GM12878 (cell line): ENCODE results near the gene MYO18B.

Source experiments
- RCOR1 ChIP-seq: conservative IDR thresholded peaks from 2 replicates; pipeline ENCODE4 v1.6.1; 2012; ENCODE audit warnings: low read depth, low read length, improper control_type of control experiment
- SIN3A ChIP-seq: IDR thresholded peaks from 2 replicates; pipeline ENCODE4 v1.6.1; 2012; ENCODE audit warnings: low read depth, low read length, improper control_type of control experiment
- SMAD1 ChIP-seq: fragments of 450-650 bp; IDR thresholded peaks from 2 replicates; pipeline ENCODE4 v1.6.1; 2018; ENCODE audit warnings: mild to moderate bottlenecking, low read depth; ENCODE audit not compliant: partially characterized antibody
- SMC3 ChIP-seq: IDR thresholded peaks from 2 replicates; pipeline ENCODE4 v1.6.1; 2011; ENCODE audit warnings: low read length, improper control_type of control experiment, borderline replicate concordance
- TF ChIP-seq, protein P1 (sequence below): IDR thresholded peaks from 2 replicates; pipeline ENCODE4 v1.6.1; 2011; ENCODE audit warnings: borderline replicate concordance, low read depth, mild to moderate bottlenecking, moderate library complexity, mixed read lengths, low read length; ENCODE audit not compliant: insufficient read depth; ENCODE audit errors: extremely low read length
- TF ChIP-seq, protein P2 (sequence below): IDR thresholded peaks from 2 replicates; pipeline ENCODE4 v1.6.1; 2012; ENCODE audit warnings: mild to moderate bottlenecking, low read depth, low read length

DNA sequence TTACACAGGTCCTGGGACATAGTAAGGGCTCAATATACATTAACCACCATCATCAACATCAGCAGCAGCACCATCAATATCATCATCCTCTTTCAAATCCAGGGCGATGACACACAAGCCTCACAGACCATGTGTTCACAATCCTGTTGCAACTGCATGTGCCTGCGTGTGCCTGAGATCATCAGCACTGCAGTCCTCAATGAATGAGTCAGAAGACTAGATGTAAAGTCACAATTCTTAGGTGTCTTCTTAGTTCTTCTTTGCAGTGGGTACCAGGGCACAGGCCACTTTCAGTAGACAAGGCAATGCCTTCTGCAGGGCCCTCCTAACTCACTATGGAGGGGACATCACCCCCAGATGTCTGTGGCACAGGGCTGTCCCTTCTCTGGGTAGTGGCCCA is 111.1 kb downstream of the MYO18B start:
- TF ChIP-seq RCOR1 (no peak), SIN3A (no peak), SMC3 (no peak), SMAD1 (no peak)
- TF ChIP-seq, protein P1, sequence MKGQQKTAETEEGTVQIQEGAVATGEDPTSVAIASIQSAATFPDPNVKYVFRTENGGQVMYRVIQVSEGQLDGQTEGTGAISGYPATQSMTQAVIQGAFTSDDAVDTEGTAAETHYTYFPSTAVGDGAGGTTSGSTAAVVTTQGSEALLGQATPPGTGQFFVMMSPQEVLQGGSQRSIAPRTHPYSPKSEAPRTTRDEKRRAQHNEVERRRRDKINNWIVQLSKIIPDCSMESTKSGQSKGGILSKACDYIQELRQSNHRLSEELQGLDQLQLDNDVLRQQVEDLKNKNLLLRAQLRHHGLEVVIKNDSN, result no peak
- TF ChIP-seq, protein P2, sequence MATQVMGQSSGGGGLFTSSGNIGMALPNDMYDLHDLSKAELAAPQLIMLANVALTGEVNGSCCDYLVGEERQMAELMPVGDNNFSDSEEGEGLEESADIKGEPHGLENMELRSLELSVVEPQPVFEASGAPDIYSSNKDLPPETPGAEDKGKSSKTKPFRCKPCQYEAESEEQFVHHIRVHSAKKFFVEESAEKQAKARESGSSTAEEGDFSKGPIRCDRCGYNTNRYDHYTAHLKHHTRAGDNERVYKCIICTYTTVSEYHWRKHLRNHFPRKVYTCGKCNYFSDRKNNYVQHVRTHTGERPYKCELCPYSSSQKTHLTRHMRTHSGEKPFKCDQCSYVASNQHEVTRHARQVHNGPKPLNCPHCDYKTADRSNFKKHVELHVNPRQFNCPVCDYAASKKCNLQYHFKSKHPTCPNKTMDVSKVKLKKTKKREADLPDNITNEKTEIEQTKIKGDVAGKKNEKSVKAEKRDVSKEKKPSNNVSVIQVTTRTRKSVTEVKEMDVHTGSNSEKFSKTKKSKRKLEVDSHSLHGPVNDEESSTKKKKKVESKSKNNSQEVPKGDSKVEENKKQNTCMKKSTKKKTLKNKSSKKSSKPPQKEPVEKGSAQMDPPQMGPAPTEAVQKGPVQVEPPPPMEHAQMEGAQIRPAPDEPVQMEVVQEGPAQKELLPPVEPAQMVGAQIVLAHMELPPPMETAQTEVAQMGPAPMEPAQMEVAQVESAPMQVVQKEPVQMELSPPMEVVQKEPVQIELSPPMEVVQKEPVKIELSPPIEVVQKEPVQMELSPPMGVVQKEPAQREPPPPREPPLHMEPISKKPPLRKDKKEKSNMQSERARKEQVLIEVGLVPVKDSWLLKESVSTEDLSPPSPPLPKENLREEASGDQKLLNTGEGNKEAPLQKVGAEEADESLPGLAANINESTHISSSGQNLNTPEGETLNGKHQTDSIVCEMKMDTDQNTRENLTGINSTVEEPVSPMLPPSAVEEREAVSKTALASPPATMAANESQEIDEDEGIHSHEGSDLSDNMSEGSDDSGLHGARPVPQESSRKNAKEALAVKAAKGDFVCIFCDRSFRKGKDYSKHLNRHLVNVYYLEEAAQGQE, result no peak
